ENCODE results near the gene ARHGEF4. TPM values are rescaled to one million over a fixed set of nuclear protein-coding genes. Genes with fewer than 3 reads are reported as not detected.

Gene ARHGEF4
- total and polyA plus RNA-seq, 10 of the 15 experiments (the other 5 are each of a cell fraction or from before 2014, with no cell fraction given) = 0.02 to 0.24 (median 0.16) TPM; not detected in 6

GRCh38 chr2:130849896-130850787, 13.4 kb downstream of the ARHGEF4 start:
- Histone ChIP-seq H3K9ac (ENCODE audit: control insufficient read depth, insufficient read depth, low read length) (no peak overlapping the region), H3K36me3 (ENCODE audit: control insufficient read depth in 2 of 2, insufficient read depth in 2 of 2, low read length in 1 of 2) (no peaks in the 10 kb centered on the region), H3K27me3 (replicated peaks in 1 of 2; ENCODE audit: control insufficient read depth in 2 of 2, insufficient read depth in 2 of 2, low read length in 1 of 2) (no peaks in the 10 kb centered on the region; a peak in 1 of 4 replicates), H3K9me3 (replicated peaks; ENCODE audit: control insufficient read depth, insufficient read depth, low read length) (no peaks in the 10 kb centered on the region), H3K79me2 (ENCODE audit: control insufficient read depth, insufficient read depth, low read length) (no peaks in the 10 kb centered on the region), H3K4me1 (ENCODE audit: control insufficient read depth, insufficient read depth, low read length) (no peaks in the 10 kb centered on the region), H3K4me2 (ENCODE audit: control insufficient read depth, insufficient read depth) (no peak overlapping the region), H3K4me3 (no peak overlapping the region), H3K27ac (ENCODE audit: control insufficient read depth, insufficient read depth) (no peak overlapping the region), H2AFZ (ENCODE audit: control insufficient read depth, low read depth, low read length) (no peak overlapping the region), H4K20me1 (ENCODE audit: control insufficient read depth, insufficient read depth) (no peaks in the 10 kb centered on the region)
- no TSS peak for BruUV-seq (replicated peaks)
- POLR2A ChIA-PET = no interaction called here
- no peak for FAIRE-seq
- intact Hi-C loops (cut with micrococcal nuclease; ENCODE audit: unreplicated experiment) = no loop called here
- ATAC-seq = no peak
- RAD21 ChIA-PET (ENCODE audit: unreplicated experiment) = no interaction called here
- CTCF ChIA-PET = interaction anchor here (1.0 kb wide), 1 partner anchor 7 kb away, joined by 3 read pairs; no protein-coding TSS in a partner anchor
- in situ Hi-C loops (cut with MboI) = no loop called here
- SMC1A ChIA-PET (ENCODE audit: uncharacterized antibody, unreplicated experiment) = interaction anchor here (0.8 kb wide), 1 partner anchor 26 kb away, joined by 3 read pairs; no protein-coding TSS in a partner anchor
- WGBS (ENCODE audit: insufficient coverage, insufficient replicate concordance, low lambda C conversion rate, missing lambda C conversion rate) = 16% methylated on average over 10 of the region's 10 CpGs
- DNase-seq (ENCODE audit: low read depth, low spot score) = no peak
- TF ChIP-seq POLR2AphosphoS5 (IDR thresholded peaks at IDR 0.05; ENCODE audit: low read length) (no peak), ZNF207 (IDR thresholded peaks at IDR 0.05; ENCODE audit: borderline replicate concordance) (no peak), HCFC1 (IDR thresholded peaks at IDR 0.05; ENCODE audit: low read length) (no peak), FOS (IDR thresholded peaks at IDR 0.05; ENCODE audit: borderline replicate concordance, extremely low read depth, insufficient read length) (no peak), ZNF274 (IDR thresholded peaks at IDR 0.05; ENCODE audit: insufficient read depth, insufficient read length) (no peak), ATF2 (IDR thresholded peaks at IDR 0.05; ENCODE audit: low read length) (no peak), JUNB (IDR thresholded peaks at IDR 0.05) (no peak), HSF1 (IDR thresholded peaks at IDR 0.05; ENCODE audit: low read depth, low read length) (no peak), SUZ12 (IDR thresholded peaks at IDR 0.05; ENCODE audit: unreplicated experiment) (no peak), ZBTB4 (CRISPR knock-in tag; IDR thresholded peaks at IDR 0.05) (no peak), SMAD5 (IDR thresholded peaks at IDR 0.05; ENCODE audit: low read depth) (no peak), BRCA1 (IDR thresholded peaks at IDR 0.05; ENCODE audit: low read depth, low read length) (no peak), GABPA (IDR thresholded peaks at IDR 0.05; ENCODE audit: low read depth) (no peak)
